Ishikawa (cell line): ENCODE measurements around the gene NEXN.

ENCODE experiments used
- CEBPB ChIP-seq: IDR thresholded peaks from 2 replicates; pipeline ENCODE4 v1.6.1; 2012
- CREB1 ChIP-seq: IDR thresholded peaks from 2 replicates; pipeline ENCODE4 v1.6.1; 2012; ENCODE audit warnings: low read depth
- EGR1 ChIP-seq: IDR thresholded peaks from 2 replicates; pipeline ENCODE4 v1.6.1; 2012
- EP300 ChIP-seq: IDR thresholded peaks from 2 replicates; pipeline ENCODE4 v1.6.1; 2012; ENCODE audit warnings: borderline replicate concordance
- FOXM1 ChIP-seq: IDR thresholded peaks from 2 replicates; pipeline ENCODE4 v1.6.1; 2012; ENCODE audit warnings: low read depth, borderline replicate concordance
- NFIC ChIP-seq: IDR thresholded peaks from 2 replicates; pipeline ENCODE4 v1.6.1; 2012
- RAD21 ChIP-seq: IDR thresholded peaks from 2 replicates; pipeline ENCODE4 v1.6.1; 2012; ENCODE audit warnings: low read depth
- TAF1 ChIP-seq: IDR thresholded peaks from 2 replicates; pipeline ENCODE4 v1.6.1; 2012; ENCODE audit warnings: low read depth, mild to moderate bottlenecking
- TCF12 ChIP-seq: IDR thresholded peaks from 2 replicates; pipeline ENCODE4 v1.6.1; 2012; ENCODE audit warnings: low read depth
- TEAD4 ChIP-seq: IDR thresholded peaks from 2 replicates; pipeline ENCODE4 v1.6.1; 2012
- YY1 ChIP-seq: IDR thresholded peaks from 2 replicates; pipeline ENCODE4 v1.6.1; 2012; ENCODE audit warnings: low read depth
- ZBTB7A ChIP-seq: IDR thresholded peaks from 2 replicates; pipeline ENCODE4 v1.6.1; 2012; ENCODE audit warnings: low read depth
- TF ChIP-seq, protein P1 (sequence below): IDR thresholded peaks from 2 replicates; pipeline ENCODE4 v1.6.1; 2012
- TF ChIP-seq, protein P2 (sequence below): IDR thresholded peaks from 2 replicates; pipeline ENCODE4 v1.6.1; 2012; ENCODE audit warnings: low read depth, mild to moderate bottlenecking
- TF ChIP-seq, protein P3 (sequence below): IDR thresholded peaks from 2 replicates; pipeline ENCODE4 v1.6.1; 2012

NEXN gene

DNA sequence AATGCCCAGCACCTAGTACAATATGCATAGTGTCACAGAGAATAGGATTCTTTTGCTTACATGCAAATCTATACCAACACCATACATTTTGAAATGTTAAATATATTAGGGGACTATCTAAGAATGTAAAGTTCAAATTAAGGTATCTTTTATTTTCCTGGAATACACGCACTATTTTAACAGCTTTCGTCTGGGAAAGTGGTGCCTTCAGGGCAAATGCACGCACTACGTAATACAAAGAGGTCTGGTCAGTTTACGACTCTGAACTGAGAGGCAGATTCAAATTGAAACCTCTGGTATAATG, 89.5 kb downstream of the NEXN start:
- TF ChIP-seq, protein P1, sequence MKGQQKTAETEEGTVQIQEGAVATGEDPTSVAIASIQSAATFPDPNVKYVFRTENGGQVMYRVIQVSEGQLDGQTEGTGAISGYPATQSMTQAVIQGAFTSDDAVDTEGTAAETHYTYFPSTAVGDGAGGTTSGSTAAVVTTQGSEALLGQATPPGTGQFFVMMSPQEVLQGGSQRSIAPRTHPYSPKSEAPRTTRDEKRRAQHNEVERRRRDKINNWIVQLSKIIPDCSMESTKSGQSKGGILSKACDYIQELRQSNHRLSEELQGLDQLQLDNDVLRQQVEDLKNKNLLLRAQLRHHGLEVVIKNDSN, result no peak
- TF ChIP-seq, protein P2, sequence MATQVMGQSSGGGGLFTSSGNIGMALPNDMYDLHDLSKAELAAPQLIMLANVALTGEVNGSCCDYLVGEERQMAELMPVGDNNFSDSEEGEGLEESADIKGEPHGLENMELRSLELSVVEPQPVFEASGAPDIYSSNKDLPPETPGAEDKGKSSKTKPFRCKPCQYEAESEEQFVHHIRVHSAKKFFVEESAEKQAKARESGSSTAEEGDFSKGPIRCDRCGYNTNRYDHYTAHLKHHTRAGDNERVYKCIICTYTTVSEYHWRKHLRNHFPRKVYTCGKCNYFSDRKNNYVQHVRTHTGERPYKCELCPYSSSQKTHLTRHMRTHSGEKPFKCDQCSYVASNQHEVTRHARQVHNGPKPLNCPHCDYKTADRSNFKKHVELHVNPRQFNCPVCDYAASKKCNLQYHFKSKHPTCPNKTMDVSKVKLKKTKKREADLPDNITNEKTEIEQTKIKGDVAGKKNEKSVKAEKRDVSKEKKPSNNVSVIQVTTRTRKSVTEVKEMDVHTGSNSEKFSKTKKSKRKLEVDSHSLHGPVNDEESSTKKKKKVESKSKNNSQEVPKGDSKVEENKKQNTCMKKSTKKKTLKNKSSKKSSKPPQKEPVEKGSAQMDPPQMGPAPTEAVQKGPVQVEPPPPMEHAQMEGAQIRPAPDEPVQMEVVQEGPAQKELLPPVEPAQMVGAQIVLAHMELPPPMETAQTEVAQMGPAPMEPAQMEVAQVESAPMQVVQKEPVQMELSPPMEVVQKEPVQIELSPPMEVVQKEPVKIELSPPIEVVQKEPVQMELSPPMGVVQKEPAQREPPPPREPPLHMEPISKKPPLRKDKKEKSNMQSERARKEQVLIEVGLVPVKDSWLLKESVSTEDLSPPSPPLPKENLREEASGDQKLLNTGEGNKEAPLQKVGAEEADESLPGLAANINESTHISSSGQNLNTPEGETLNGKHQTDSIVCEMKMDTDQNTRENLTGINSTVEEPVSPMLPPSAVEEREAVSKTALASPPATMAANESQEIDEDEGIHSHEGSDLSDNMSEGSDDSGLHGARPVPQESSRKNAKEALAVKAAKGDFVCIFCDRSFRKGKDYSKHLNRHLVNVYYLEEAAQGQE, result no peak
- TF ChIP-seq, protein P3, sequence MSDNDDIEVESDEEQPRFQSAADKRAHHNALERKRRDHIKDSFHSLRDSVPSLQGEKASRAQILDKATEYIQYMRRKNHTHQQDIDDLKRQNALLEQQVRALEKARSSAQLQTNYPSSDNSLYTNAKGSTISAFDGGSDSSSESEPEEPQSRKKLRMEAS, result no peak
- TF ChIP-seq RAD21 (no peak), EP300 (no peak), TAF1 (no peak), TCF12 (no peak), CEBPB (no peak), EGR1 (no peak), ZBTB7A (no peak), YY1 (no peak), NFIC (no peak), CREB1 (no peak), TEAD4 (no peak), FOXM1 (no peak; the same call in 1 of the 2 replicates)

DNA sequence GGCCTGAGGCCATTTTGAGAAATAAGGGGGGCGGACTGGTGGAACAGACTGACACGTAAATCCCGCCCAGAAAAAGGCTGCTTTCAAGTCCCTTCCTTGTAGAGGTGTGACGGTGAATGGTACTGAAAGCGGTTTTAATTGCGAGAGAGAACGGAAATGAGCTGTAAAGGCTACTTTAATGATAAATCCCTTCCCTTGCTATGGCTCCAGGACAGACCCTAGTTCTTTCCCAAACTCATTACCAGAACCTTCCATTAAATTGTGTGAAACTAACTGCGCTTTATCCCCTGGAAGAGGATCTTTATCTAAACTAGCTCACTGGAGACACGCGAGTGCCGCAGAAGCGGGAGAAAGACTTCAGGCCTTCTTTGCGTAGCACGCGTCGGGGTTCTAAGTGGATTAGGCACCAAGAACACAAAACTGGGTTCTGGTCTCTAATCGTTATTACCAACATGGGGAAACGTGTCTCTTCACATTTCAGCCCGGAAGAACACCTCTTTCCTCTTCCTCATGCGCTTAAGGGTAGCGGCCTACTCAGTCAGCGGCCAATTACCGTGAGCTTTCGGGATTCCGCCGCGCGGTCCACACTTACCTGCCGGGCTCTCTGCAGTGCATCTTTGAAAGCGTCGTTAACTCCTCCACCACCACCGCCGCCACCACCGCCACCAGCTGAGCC, 90.0 kb downstream of the NEXN start:
- TF ChIP-seq, protein P1, result no peak
- no peak; the same call in 1 of the 2 replicates for TF ChIP-seq TAF1
- TF ChIP-seq, protein P3, result peak; percentile 61; the same call in 1 of the 2 replicates
- TF ChIP-seq CREB1, result no peak
- no peak for TF ChIP-seq TEAD4
- no peak for TF ChIP-seq CEBPB
- 0 out of 2 replicates have a peak, but pooled peaks have one; percentile 2 for TF ChIP-seq TCF12
- peak; percentile 82 for TF ChIP-seq YY1
- TF ChIP-seq RAD21, result no peak
- TF ChIP-seq EGR1, result no peak

DNA sequence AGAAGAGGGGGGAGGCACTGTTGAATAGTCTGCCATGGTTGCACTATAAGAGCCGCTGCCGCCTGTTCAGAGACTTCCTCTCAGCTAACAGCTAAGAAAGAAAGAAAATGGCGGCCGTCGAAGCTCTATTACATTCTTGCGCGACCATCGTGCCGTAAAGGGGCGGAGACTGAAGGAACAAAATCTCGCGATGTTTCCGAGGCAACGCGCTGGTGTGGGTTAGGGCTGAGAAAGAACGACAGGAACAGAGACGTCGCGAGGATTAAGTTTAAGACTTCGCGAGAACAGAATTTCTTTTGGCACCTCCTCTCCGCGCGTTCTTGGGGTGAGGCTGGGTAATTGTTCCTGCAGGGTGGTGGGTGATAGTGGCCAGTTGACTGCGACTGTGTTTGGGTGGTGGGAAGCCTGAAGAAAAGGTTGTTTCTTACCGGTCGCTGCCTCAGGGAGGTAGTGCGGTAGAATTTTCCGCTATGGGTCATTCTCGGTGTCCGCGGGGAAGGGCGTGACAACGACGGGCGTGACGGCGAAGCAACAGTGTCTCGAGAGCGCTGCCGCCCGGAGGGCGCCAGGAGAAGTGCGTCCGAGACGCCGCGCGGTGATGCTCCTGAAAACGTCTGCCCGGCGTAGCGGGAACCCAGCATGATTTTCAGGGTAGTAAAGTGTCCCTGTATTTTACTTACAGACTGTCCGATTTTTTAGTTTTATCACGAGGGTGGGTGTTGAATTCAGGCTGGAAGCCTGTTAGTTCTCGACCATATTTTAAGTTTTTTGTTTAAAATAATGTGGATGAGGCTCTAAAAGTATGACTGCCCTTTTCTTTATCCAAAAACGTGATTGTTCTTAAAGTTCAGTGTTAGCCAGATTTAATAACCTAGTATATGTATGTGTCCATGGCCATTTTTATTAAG, 90.8 kb downstream of the NEXN start, which contains the start of gene FUBP1:
FUBP1 (minus strand) TSS at position 104 of the 908 bp plus-strand sequence; CDS start at position 36, 68 bp downstream.
- TF ChIP-seq RAD21, result peak; percentile 27; the same call in 1 of the 2 replicates
- TF ChIP-seq EP300, result no peak
- TF ChIP-seq EGR1, result no peak
- TF ChIP-seq CREB1, result no peak
- no peak; the same call in 1 of the 2 replicates for TF ChIP-seq NFIC
- TF ChIP-seq ZBTB7A, result no peak
- TF ChIP-seq TCF12, result no peak; the same call in 1 of the 2 replicates
- TF ChIP-seq CEBPB, result no peak
- TF ChIP-seq, protein P3, result peak; percentile 12; the same call in 1 of the 2 replicates
- no peak for TF ChIP-seq FOXM1
- TF ChIP-seq YY1, result peak; percentile 92
- TF ChIP-seq TAF1, result peak; percentile 73
- TF ChIP-seq TEAD4, result peak; percentile 26

DNA sequence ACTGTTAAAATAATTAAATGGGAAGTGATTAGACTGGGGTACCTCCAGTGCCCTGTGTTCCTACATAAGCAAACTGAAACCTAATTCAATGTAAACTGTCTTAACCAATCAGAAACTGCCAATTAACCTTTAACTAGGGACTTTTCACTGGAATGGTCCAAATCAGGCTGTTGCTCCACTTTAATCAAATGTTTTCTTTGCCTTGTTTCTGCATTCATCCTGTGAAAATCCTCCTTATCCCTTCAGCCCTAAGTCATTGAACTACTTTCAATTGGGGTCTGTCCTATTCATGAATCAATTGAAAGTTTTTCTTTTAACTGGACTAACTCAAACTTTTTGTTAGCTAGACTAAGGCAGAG, 95.6 kb downstream of the NEXN start:
- TF ChIP-seq, protein P2, result no peak
- no peak for TF ChIP-seq TEAD4

DNA sequence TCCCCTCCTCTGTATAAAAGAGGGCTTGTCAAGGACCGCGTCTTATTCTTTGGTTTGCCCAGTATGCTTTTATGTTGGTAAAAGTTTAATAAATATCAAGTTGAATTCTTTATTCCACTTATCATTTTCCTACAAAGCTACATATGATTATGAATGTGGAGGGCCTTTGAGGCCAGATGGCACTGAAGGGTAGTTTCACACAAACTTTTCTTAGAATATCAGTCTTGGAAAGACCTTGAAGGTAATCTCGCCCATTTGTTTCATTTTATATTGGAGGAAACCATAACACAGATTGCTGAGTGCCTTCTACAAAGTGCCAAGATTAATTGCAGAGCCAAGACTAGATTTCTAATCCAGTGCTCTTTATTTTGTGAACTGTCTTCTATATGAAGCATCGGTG, 96.2 kb downstream of the NEXN start:
- TF ChIP-seq CEBPB (no peak), CREB1 (no peak), YY1 (no peak), TCF12 (no peak), EGR1 (no peak), ZBTB7A (no peak), EP300 (no peak), TEAD4 (no peak), NFIC (no peak), TAF1 (no peak)
- TF ChIP-seq, protein P2, result no peak
- TF ChIP-seq, protein P1, result no peak
- TF ChIP-seq, protein P3, result no peak
